Stomach (tissue), 9 donors: ENCODE results near the gene SNX9. TPM values are rescaled to one million over a fixed set of nuclear protein-coding genes. Genes with fewer than 3 reads are reported as not detected.

ENCODE experiments used
- DNase-seq, 2 donors: peaks; one replicate each; pipeline versions ENCODE4 v3.0.0 to v3.0.0-alpha.2; 2013 to 2019
- H3K27ac ChIP-seq, 5 donors: fragments of 200-600 bp in 4 of 5; sonication (generic) in 4 of 5; one replicate each; pipeline ENCODE4 v1.5.1; 2013 to 2019; ENCODE audit warnings: mild to moderate bottlenecking in 1 of 5, moderate library complexity in 1 of 5
- H3K27me3 ChIP-seq, 3 donors: fragments of 200-600 bp; sonication (generic); one replicate each; pipeline ENCODE4 v1.5.1; 2017 to 2019; ENCODE audit warnings: mixed run types in 1 of 3
- H3K36me3 ChIP-seq, 4 donors: fragments of 200-600 bp; sonication (generic); 1 replicate in 3 of 4; 2 replicates in 1 of 4; pipeline ENCODE4 v1.5.1; 2016 to 2019
- H3K4me1 ChIP-seq, 4 donors: fragments of 200-600 bp; sonication (generic); one replicate each; pipeline ENCODE4 v1.5.1; 2016 to 2019
- H3K4me3 ChIP-seq, 4 donors: fragments of 200-600 bp; sonication (generic) in 3 of 4; one replicate each; pipeline ENCODE4 v1.5.1; 2016 to 2019; ENCODE audit warnings: mild to moderate bottlenecking in 1 of 4
- H3K9me3 ChIP-seq, 4 donors: fragments of 200-600 bp; sonication (generic); one replicate each; pipeline ENCODE4 v1.5.1; 2016 to 2019
- CTCF ChIP-seq, 7 experiments: fragments of 450-650 bp in 4 of 7; fragments of 200-600 bp in 3 of 7; sonication (generic) in 3 of 7; IDR thresholded peaks; one replicate each; pipeline ENCODE4 v1.5.1; 2016 to 2019; ENCODE audit warnings: antibody characterized with exemption in 7 of 7, control low read depth in 2 of 7, mild to moderate bottlenecking in 1 of 7
- EP300 ChIP-seq: sonication (generic); formaldehyde crosslinking; IDR thresholded peaks from one replicate; pipeline ENCODE4 v1.6.1; 2017; ENCODE audit warnings: antibody characterized with exemption
- POLR2A ChIP-seq, 4 donors: fragments of 450-650 bp; IDR thresholded peaks; one replicate each; pipeline ENCODE4 v1.6.1; 2016; ENCODE audit warnings: antibody characterized with exemption in 4 of 4, control low read depth in 2 of 4, mild to moderate bottlenecking in 1 of 4, moderate library complexity in 1 of 4
- POLR2AphosphoS5 ChIP-seq, 3 donors: sonication (generic); formaldehyde crosslinking; IDR thresholded peaks; one replicate each; pipeline ENCODE4 v1.6.1; 2016; ENCODE audit warnings: antibody characterized with exemption in 3 of 3
- WGBS, 5 donors: extraction: QIAGEN DNeasy Blood & Tissue Kit in 3 of 5; methylation state at CpG; one replicate each; pipeline versions ENCODE4 v1.1.5 to v1.1.7; 2013 to 2018; 5-methylcytosine and 5-hydroxymethylcytosine counted together
- intact Hi-C: fragments of 100-400 bp; cut with DNase I; formaldehyde crosslinking; loops from one replicate; pipeline ENCODE4 v1.15.1; 2023; ENCODE audit warnings: low total_unique reads
- polyA plus RNA-seq, 3 donors: library from polyadenylated mRNA; stranded (reverse); fragments of 200-250 nt; gene quantifications; one replicate each; pipeline ENCODE4 v1.2.3, GENCODE V29; 2013
- total RNA-seq, 5 donors: library from RNA; depleted of rRNA; stranded (reverse); fragments of >200 nt; gene quantifications; one replicate each; pipeline versions ENCODE4 v1.1.0 to v1.2.3, GENCODE V29; 2014 to 2016
- donor health status: healthy with polysubstance abuse.
- donor health status: Bipolar disorder and iron deficiency.
- donor health status: healthy.

The SNX9 gene
- total and polyA plus RNA-seq, 8 donors, result 21.4 to 58.7 (median 38.7) TPM

DNA sequence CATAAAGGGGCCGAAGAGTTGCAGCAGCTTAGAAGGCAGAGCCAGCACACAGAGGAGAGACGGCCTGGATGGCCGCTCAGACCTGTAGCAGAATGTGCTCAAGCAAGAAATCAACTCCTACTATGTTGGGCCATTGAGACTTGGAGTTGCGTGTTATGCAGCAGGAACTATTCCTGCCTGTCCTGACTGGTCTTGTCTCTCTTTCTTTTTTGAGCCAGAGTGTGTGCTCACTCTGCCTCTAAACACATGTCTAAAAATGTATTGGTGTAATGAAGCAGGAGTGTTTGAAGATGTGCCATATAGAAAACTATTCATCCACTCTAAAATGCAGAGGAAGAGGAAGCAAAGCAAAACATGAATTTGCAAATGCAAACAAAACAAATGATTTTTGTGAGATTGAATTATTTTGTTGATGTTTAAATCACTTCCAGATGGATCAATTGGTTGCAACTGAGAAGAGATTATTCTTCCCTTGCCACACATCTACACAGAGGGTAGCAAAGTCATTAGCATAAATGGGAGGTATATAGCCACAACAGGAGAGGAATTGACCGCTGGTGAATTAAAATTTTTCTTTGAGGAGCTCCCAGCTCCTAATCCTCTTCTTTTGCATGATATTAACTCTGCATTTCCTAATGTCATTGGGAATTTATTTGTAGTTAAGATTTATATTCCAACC is 138.2 kb downstream of the SNX9 start:
- no peak for DNase-seq
- Histone ChIP-seq H3K36me3 (no peaks in the 10 kb centered on the region), H3K4me3 (no peak overlapping the region), H3K27me3 (no peaks in the 10 kb centered on the region), H3K27ac (no peak overlapping the region), H3K4me1 (no peaks in the 10 kb centered on the region), H3K9me3 (peaks cover 5 to 27% (median 22%) of the 10 kb centered on the region in 4 donors)
- intact Hi-C loops, result no loop called here
- TF ChIP-seq EP300 (no peak), POLR2A (IDR thresholded peaks at IDR 0.05) (no peak), CTCF (IDR thresholded peaks at IDR 0.05) (no peak), POLR2AphosphoS5 (IDR thresholded peaks at IDR 0.05) (no peak)
- WGBS, 5 donors, result 90 to 96% (median 91%) methylated on average over 5 of the region's 5 CpGs

GRCh38 chr6:157961832-157962575 is 139.0 kb downstream of the SNX9 start:
- no peak overlapping the region for H3K27ac ChIP-seq
- intact Hi-C loops, result no loop called here
- DNase-seq, result no peak
- H3K4me3 ChIP-seq, result no peak overlapping the region
- TF ChIP-seq POLR2A (IDR thresholded peaks at IDR 0.05) (no peak), EP300 (no peak), CTCF (IDR thresholded peaks at IDR 0.05) (no peak), POLR2AphosphoS5 (IDR thresholded peaks at IDR 0.05) (no peak)
- H3K9me3 ChIP-seq, result peaks cover 5 to 27% (median 22%) of the 10 kb centered on the region in 4 donors
- H3K36me3 ChIP-seq, result no peaks in the 10 kb centered on the region
- 88 to 92% (median 91%) methylated on average over 13 of the region's 13 CpGs for WGBS, 5 donors
- no peaks in the 10 kb centered on the region for H3K27me3 ChIP-seq
- H3K4me1 ChIP-seq, result peaks cover 0 to under 1% (median 0%) of the 10 kb centered on the region in 4 donors

GRCh38 chr6:157962601-157963302 is 139.7 kb downstream of the SNX9 start:
- DNase-seq, result no peak

More at GRCh38 chr6:157962601-157963302, 139.7 kb downstream of the SNX9 start:
- Histone ChIP-seq H3K27ac (no peak overlapping the region), H3K9me3 (peaks cover 5 to 24% (median 20%) of the 10 kb centered on the region in 4 donors), H3K36me3 (no peaks in the 10 kb centered on the region), H3K4me3 (no peak overlapping the region), H3K27me3 (no peaks in the 10 kb centered on the region), H3K4me1 (peaks cover 0 to 7% (median 2%) of the 10 kb centered on the region in 4 donors)
- TF ChIP-seq EP300, result no peak
- no peak for TF ChIP-seq POLR2AphosphoS5 (IDR thresholded peaks at IDR 0.05)
- no peak for TF ChIP-seq POLR2A (IDR thresholded peaks at IDR 0.05)
- no peak for TF ChIP-seq CTCF (IDR thresholded peaks at IDR 0.05)
- 69 to 86% (median 82%) methylated on average over 12 of the region's 12 CpGs for WGBS, 5 donors
- intact Hi-C loops, result no loop called here
